Progenitor cell of endocrine pancreas (in vitro differentiated cells): ENCODE data around the gene NXT2. TPM values are rescaled to one million over a fixed set of nuclear protein-coding genes. Genes with fewer than 3 reads are reported as not detected.
A peak's percentile ranks its signal among the peaks of the same experiment; 100 is the strongest.
"Not testable (repeated sequence)": the region's sequence is repeated elsewhere in the genome, so short reads cannot be mapped to it uniquely, and the experiment has no call there.

Experiments used
- DNase-seq: peaks from one replicate; pipeline ENCODE4 v3.0.0; 2021; ENCODE audit warnings: low spot score; ENCODE audit not compliant: unreplicated experiment
- H3K27ac Mint-ChIP-seq: 2 replicates; pipeline ENCODE4 v1.8.0; 2021; ENCODE audit warnings: mild to moderate bottlenecking, moderate library complexity, mixed read lengths
- H3K27me3 Mint-ChIP-seq: 2 replicates; pipeline ENCODE4 v1.8.0; 2021; ENCODE audit warnings: mixed read lengths
- H3K36me3 Mint-ChIP-seq: 2 replicates; pipeline ENCODE4 v1.8.0; 2022; ENCODE audit warnings: mixed read lengths; ENCODE audit not compliant: insufficient read depth
- H3K4me1 Mint-ChIP-seq: 2 replicates; pipeline ENCODE4 v1.8.0; 2021; ENCODE audit warnings: low read depth, mixed read lengths
- H3K4me3 Mint-ChIP-seq: 2 replicates; pipeline ENCODE4 v1.8.0; 2021; ENCODE audit warnings: low read depth, mild to moderate bottlenecking, moderate library complexity, mixed read lengths
- H3K9me3 Mint-ChIP-seq: 2 replicates; pipeline ENCODE4 v1.8.0; 2021; ENCODE audit warnings: low read depth, mixed read lengths
- total RNA-seq: library from RNA; stranded (reverse); gene quantifications from 2 replicates; pipeline ENCODE4 v1.2.1, GENCODE V29; 2021
- TF ChIP-seq, protein P1 (sequence below): fragments of 200-600 bp; sonication (generic); IDR thresholded peaks from one replicate; pipeline ENCODE4 v1.5.0; 2021; ENCODE audit warnings: antibody characterized with exemption, mild to moderate bottlenecking; ENCODE audit not compliant: unreplicated experiment

The NXT2 gene
- total RNA-seq, 1 donor from 2014 or later: 23.5 TPM

DNA sequence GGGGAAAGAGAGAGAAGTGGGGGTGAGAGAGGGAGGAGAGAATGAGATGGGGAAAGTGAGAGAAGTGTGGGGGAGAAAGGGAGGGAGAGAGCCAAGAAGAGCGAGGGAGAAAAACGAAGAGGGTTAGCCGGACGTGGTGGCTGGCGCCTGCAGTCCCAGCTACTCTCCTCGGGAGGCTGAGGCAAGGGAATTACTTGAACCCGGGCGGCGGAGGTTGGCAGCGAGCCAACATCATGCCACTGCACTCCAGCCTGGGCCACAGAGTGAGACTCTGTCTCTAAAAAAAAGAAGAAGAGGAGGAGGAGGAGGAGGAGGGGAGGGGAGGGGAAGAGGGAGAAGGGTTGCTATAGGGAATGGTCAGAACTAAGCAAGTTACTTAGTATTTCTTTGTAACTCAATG is 1.7 kb upstream of the NXT2 start:
- H3K9me3 Mint-ChIP-seq: peaks cover 3% of the 10 kb centered on the region
- H3K36me3 Mint-ChIP-seq: no peaks in the 10 kb centered on the region
- H3K27me3 Mint-ChIP-seq: peaks cover 43% of the 10 kb centered on the region
- no peak overlapping the region for H3K27ac Mint-ChIP-seq
- H3K4me3 Mint-ChIP-seq: no peak overlapping the region
- DNase-seq: no peak
- TF ChIP-seq, protein P1, sequence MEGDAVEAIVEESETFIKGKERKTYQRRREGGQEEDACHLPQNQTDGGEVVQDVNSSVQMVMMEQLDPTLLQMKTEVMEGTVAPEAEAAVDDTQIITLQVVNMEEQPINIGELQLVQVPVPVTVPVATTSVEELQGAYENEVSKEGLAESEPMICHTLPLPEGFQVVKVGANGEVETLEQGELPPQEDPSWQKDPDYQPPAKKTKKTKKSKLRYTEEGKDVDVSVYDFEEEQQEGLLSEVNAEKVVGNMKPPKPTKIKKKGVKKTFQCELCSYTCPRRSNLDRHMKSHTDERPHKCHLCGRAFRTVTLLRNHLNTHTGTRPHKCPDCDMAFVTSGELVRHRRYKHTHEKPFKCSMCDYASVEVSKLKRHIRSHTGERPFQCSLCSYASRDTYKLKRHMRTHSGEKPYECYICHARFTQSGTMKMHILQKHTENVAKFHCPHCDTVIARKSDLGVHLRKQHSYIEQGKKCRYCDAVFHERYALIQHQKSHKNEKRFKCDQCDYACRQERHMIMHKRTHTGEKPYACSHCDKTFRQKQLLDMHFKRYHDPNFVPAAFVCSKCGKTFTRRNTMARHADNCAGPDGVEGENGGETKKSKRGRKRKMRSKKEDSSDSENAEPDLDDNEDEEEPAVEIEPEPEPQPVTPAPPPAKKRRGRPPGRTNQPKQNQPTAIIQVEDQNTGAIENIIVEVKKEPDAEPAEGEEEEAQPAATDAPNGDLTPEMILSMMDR: no peak
- H3K4me1 Mint-ChIP-seq: peaks cover 7% of the 10 kb centered on the region

- H3K4me3 Mint-ChIP-seq: no peak overlapping the region
- peaks cover 38% of the 10 kb centered on the region for H3K27me3 Mint-ChIP-seq
- TF ChIP-seq, protein P1: no peak
- H3K4me1 Mint-ChIP-seq: peaks cover 7% of the 10 kb centered on the region
- H3K9me3 Mint-ChIP-seq: peaks cover 3% of the 10 kb centered on the region
- H3K36me3 Mint-ChIP-seq: no peaks in the 10 kb centered on the region
- no peak for DNase-seq
- H3K27ac Mint-ChIP-seq: peak overlapping the region; percentile 22
Measured at GRCh38 chrX:109535578-109535977, 1.1 kb upstream of the NXT2 start.

GRCh38 chrX:109537324-109537665 is 651 bp downstream of the NXT2 start:
- TF ChIP-seq, protein P1: no peak
- Mint-ChIP-seq H3K4me1 (peaks cover 7% of the 10 kb centered on the region), H3K4me3 (peak overlapping the region; percentile 92), H3K27me3 (peaks cover 24% of the 10 kb centered on the region), H3K27ac (peak overlapping the region; percentile 100), H3K36me3 (no peaks in the 10 kb centered on the region), H3K9me3 (peaks cover 3% of the 10 kb centered on the region)
- peak; percentile 51 for DNase-seq

GRCh38 chrX:109539007-109539406 is 2.4 kb downstream of the NXT2 start:
- not testable (repeated sequence) for H3K4me1 Mint-ChIP-seq, DNase-seq, H3K36me3 Mint-ChIP-seq, H3K27me3 Mint-ChIP-seq, H3K27ac Mint-ChIP-seq, H3K9me3 Mint-ChIP-seq
- peak overlapping the region; percentile 11 for H3K4me3 Mint-ChIP-seq

DNA sequence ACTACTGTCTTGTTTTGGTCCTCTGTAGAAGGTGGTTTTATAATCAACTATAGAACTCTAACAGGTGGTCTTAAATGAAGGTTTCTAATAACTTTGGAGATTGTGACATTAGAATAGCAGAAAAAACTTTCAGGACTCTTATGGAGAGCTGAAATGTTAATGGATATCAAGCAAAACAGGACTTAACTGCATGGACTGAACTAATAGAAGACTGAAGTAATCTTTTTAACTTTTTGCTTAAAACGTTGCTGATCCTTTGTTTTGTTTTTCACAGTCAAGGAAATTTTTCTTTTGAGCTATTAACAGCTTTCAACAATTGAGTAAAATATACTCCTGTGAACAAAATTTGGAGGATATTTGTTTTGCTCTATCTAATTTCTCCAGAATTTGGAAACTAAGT is 17.2 kb downstream of the NXT2 start:
- H3K9me3 Mint-ChIP-seq: peaks cover 27% of the 10 kb centered on the region
- TF ChIP-seq, protein P1: no peak

GRCh38 chrX:109576083-109576482 is 39.4 kb downstream of the NXT2 start:
- not testable (repeated sequence) for H3K27me3 Mint-ChIP-seq, H3K27ac Mint-ChIP-seq, H3K4me3 Mint-ChIP-seq, H3K4me1 Mint-ChIP-seq, DNase-seq, H3K36me3 Mint-ChIP-seq, H3K9me3 Mint-ChIP-seq

More for the DNA sequence above, 17.2 kb downstream of the NXT2 start:
- H3K27me3 Mint-ChIP-seq: no peaks in the 10 kb centered on the region
- DNase-seq: no peak
- H3K4me3 Mint-ChIP-seq: no peak overlapping the region
- no peaks in the 10 kb centered on the region for H3K36me3 Mint-ChIP-seq
- peaks cover 9% of the 10 kb centered on the region for H3K4me1 Mint-ChIP-seq
- H3K27ac Mint-ChIP-seq: no peak overlapping the region
